Measurements from ENCODE around the gene GABRD.

The GABRD gene

DNA sequence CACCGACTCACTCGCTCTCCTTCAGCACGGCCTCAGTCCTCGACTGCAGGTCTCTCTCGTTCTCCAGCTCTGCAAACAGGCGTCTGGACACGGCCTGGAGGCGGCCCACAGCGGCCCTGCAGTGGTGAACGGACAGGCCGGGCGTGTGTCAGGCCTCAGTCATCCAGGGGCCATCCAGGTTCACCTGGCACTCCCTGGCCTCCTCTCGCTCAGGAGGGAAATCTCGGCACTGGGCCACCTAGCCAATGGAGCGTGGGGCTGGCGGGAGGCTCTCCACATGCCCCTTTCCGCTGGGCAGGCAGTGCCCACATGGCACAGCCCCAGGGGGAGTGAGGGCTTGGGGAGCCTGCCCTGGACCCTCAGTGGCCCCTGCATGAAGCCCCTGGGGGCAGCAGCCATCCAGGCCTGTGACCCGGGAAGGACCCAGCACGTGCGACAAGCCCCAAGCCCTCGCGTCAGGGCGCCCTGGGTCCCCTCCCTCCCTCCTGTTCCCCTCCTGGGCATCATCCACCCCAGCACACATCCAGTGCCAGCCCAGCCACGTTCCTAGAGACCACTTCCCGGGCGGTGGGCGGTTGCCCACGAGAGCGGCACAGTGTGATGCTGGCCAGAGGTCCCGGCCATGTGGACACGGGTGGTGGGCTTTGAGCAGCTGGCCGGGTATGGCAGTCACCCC, 33.6 kb upstream of the GABRD start:
- no peak for DNase-seq (ENCODE audit: low read depth in 2 of 3, low spot score in 1 of 3)

DNA sequence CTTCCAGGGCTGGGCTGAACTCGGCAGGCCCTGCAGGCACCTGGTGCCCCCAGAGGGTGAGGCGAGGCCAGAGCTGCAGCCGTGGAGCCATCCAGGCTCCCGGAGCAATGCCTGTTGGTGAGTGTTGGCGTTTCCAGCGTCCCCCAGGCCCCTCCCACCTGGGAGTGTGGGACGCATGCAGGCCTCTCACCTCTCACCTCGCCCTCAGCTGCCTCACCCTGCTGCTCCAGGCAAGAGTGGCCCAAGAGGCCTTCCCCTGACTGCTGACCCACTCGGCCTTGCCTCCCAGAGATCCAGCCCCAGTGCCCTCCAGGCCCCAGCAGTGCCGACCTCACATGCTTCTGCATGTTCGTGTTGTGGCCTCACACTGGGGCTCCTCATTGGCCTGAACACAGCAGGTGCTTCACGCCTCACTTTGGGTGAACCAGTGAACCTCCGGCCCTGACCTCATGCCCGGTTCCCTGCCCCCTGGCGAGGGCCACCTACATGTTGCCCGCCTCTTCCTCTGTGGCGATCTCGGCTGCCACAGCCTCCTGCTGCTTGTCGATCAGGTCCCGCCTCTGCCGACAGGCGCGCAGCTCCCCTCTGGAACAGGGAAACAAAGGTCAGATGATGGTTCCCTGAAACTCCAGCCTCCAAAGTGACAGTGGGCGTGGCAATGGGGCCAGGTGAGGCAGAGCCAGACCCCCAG, 32.5 kb upstream of the GABRD start:
- DNase-seq (ENCODE audit: low read depth in 2 of 3, low spot score in 1 of 3), result no peak

- no peak for DNase-seq (ENCODE audit: low read depth in 2 of 3, low spot score in 1 of 3)
These were observed 32.0 kb upstream of the GABRD start for GRCh38 chr1:1987142-1987510.

DNA sequence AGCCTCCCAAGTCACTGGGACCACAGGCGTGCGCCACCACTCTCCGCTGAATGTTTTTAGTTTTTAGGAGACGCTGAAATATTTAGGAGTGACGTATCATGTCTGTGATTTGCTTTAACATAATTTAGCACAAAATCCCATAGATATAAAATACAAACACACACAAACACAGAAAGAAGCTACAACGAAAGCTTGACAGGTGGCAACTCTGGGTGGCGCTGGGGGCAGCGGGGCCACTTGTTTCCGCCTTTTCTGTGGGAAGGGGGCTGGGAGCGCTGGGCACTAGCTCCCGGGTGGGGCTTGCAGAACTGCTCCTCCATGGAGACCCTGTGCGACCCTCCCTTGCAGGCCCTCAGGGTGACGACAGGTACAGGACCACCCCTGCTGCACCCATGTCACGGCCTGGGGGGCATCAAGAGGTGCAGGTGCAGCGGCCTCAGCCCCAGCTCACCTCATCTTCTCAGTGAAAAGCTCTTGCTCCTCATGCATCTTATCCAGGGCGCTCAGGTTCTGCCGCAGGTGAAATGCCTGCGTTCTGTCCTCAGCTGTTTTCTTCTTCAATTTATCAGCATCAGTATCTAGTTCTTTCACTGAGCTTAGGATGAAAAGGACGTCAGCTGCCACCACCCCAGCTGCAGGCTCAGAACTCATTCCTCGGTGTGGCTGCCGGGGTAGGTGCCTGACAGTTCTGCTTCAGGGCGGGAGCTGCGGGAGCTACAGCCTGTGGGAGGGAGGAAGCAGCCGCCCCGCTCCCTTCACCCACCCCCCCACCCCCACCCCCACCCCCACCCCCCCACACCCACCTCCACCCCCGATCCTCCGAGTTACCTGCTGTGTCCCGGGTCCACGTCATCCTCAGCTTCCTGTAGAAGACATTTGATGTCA, 30.8 kb upstream of the GABRD start:
- DNase-seq (ENCODE audit: low read depth in 2 of 3, low spot score in 1 of 3), result no peak

DNA sequence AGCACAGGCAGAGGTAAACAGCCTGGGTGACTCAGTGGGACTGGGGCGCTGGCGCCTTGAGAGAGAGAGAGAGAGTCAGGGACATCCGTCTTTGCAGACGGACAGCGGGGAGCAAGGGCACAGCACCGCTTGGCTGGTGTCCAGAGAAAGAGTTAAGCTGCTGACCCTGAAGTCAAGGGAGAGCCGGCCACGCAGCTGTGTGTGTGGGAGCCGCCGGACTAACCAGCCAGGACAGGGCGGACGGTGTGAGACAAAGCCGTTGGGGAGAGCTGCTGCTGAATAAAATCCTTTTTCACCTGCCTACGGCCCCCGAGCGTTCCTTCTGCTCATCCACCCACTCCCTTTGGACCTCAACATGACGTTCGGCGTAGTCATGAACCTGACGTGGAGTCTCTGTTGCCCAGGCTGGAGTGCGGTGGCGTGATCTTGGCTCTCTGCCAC, 30.0 kb upstream of the GABRD start:
- DNase-seq (ENCODE audit: low read depth in 2 of 3, low spot score in 1 of 3), result no peak

DNA sequence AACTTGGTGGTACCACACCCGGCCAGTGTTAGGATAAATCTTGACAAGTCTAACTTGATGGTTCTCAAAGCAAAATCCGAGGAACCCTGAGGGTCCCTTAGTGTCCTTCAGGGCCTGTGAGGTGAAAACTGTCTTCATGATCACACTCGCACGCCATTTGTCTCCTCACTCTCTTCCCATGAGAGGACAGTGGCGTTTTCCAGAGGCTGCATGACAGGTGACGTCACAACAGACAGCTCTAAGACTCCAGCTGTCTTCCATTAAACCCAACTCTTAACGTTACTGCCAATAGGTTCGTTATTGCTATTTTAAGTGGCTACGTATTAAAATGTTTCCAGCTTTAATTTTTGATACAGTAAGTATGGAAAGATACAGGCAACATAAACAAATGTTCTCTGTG, 29.4 kb upstream of the GABRD start:
- DNase-seq (ENCODE audit: low read depth in 2 of 3, low spot score in 1 of 3), result no peak

DNA sequence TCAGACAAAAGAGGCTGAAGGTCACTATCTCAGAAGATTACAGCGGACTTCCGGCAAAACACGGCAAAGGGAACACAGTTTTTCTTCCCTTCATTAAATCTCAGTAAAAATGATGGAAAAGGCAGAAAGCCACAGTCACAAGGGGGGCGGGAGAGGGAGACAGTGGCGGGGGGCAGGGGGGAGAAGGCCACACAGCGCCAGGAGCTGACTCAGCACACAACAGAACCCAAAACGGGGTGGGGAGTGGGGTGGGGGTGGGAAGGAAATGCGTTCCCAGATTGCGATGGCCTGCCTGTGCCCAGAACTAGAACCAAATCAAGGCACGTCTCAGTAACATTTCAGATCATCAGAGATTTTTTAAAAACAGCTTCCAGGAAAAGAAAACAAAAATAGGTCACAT, 28.9 kb upstream of the GABRD start:
- no peak for DNase-seq (ENCODE audit: low read depth in 2 of 3, low spot score in 1 of 3)

- no peak for DNase-seq (ENCODE audit: low read depth in 2 of 3, low spot score in 1 of 3)
These were observed 24.6 kb upstream of the GABRD start for GRCh38 chr1:1994536-1994935.

DNA sequence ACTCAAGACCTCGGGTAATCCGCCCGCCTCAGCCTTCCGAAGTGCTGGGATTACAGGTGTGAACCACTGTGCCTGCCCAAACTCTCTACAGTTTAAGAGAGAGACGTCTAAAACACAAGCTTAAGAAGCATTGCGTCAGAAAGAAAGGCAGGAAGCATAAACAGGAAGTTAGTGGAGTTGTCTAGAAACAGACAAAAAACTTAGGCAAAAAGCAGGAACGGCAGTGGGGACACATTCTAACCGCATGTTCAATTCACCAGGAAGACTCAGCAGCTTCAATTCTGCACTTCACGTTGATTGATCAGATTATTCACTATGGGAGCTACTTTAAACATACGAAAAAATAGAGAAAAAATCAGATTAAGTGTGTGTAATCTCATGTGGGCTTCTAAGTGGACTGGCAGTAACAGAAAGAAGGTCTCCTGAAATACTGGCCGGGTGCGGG, 22.9 kb upstream of the GABRD start:
- no peak for DNase-seq (ENCODE audit: low read depth in 2 of 3, low spot score in 1 of 3)

DNA sequence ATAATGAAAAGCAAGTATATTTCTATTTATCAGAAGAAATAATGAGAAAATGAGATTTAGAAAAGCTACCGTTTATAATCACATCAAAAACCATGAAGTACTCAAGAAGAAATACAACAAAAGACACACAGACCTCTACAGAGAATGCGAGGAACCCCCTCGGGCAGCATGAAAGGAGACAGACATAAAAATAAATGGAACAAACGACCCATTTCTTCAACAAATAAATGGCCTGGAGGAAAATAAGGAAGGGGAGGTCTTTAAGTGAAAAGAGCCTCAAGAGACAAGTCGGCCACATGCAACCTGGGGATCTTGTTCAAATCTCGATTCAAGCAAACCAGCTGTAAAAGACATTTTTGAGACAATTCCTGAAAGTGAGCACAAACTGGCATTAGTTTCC, 21.6 kb upstream of the GABRD start:
- DNase-seq (ENCODE audit: low read depth in 2 of 3, low spot score in 1 of 3), result no peak

DNA sequence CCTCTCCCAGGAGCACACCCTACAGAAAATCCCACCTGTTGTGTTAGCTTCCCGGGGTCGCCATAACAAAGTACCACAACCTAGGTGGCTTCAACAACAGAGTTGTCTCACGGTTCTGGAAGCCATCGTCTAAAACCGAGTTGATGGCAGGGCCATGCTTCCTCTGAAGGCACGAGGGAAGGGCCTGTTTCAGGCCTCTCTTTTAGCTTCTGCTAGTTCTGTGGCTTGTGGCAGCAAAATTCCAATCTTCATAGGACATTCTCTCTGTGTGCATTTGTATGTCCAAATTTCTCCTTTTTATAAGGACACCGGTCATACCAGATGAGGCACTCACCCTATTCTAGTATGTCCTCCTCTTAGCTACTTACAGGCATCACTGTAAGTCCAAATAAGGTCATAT, 18.7 kb upstream of the GABRD start:
- DNase-seq (ENCODE audit: low read depth in 2 of 3, low spot score in 1 of 3), result no peak

DNA sequence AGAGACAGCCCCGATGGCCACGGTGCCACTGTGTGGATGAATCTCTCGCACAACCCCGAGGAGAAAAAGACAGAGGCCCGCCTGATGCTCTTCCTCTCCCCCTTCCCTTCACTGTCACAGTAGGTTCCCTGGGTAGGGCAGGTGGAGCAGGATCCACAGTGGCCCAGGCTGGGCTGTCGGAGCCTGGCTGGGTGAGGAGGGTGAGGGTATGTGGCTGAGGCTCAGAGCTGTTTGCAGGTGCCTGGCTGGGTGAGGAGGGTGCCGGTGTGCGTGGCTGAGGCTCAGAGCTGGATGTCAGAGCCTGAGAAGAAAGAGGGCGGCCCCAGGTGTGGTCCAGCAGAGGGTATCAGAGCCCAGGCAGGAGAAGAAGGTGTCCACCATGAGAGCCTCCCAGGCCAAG, 18.3 kb upstream of the GABRD start:
- no peak for DNase-seq (ENCODE audit: low read depth in 2 of 3, low spot score in 1 of 3)

- DNase-seq (ENCODE audit: low read depth in 2 of 3, low spot score in 1 of 3), result no peak
These were observed 17.3 kb upstream of the GABRD start for GRCh38 chr1:2001773-2002411.

DNA sequence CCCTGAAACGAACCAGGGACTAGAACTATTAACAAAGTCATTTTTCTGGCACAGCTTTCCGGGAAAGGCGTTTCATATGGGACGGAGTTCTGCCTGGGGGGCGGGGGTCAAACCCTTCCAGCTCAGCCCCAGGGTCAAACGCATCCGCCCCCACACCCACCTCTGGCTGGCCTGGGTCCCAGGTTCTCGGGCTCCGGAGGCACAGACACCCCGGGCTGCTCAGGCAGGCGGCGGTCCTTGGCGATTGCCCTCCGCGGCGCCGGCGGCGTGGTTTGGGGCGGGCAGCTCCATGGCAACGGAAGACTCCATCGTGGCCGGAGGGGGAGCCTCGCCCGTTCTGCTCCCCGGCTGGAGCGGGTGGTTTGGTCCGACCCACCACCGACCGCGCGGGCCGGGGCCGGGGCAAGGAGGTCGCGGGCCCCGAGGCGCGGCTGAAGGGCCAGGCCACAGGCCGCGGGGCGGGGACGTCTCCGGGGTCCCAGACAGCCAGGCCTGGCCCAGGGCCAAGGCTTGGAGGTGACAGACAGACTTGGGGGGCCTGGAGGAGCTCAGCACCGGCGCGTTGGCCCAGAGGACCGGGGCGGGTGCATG, 15.5 kb upstream of the GABRD start, which contains the start of gene CFAP74:
Gene CFAP74, minus strand, starts transcription at position 246 of the 591 bp plus-strand sequence. CDS start 12,830 bp downstream, outside the sequence.
- DNase-seq (ENCODE audit: low read depth in 2 of 3, low spot score in 1 of 3), result peak in 1 of 3 donors; percentile 4

- DNase-seq (ENCODE audit: low read depth in 2 of 3, low spot score in 1 of 3), result no peak
These were observed 14.3 kb upstream of the GABRD start for GRCh38 chr1:2004856-2005255.

GRCh38 chr1:2009101-2010053, 9.8 kb upstream of the GABRD start:
- DNase-seq (ENCODE audit: low read depth in 2 of 3, low spot score in 1 of 3), result no peak

- DNase-seq (ENCODE audit: low read depth in 2 of 3, low spot score in 1 of 3), result no peak
These were observed 5.0 kb upstream of the GABRD start for GRCh38 chr1:2014181-2014580.

GRCh38 chr1:2014741-2015735, 4.1 kb upstream of the GABRD start:
- no peak for DNase-seq (ENCODE audit: low read depth in 2 of 3, low spot score in 1 of 3)

DNA sequence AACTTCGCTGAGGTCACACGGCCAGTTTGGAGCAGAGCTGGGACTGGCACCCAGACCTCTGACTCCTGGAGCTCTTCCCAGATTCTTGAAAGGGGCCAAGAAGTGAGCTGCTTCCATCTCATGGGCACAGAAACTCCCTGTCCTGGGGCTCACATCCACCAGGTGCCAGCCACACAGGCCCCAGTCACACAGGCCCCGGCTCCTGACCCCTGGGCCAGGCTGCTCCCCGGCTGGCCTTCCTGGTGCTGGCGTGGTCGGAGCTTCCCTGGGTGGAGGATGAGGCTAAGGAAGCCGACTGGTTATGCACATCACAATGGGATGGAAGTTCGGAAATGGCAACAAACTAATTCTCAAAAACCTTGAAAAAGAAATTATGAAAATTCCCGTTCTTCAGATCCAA, 3.0 kb upstream of the GABRD start:
- DNase-seq (ENCODE audit: low read depth in 2 of 3, low spot score in 1 of 3), result no peak
